Left cardiac atrium (tissue), 4 donors: ENCODE measurements around the gene NAB2. TPM values are rescaled to one million over a fixed set of nuclear protein-coding genes. Genes with fewer than 3 reads are reported as not detected.

Source experiments
- ATAC-seq, 2 donors: fragments of 200-7000 bp; cut with Tn5 transposase; one replicate each; pipeline ENCODE4 v1.9.1; 2020; ENCODE audit warnings: mild to moderate bottlenecking in 2 of 2, moderate library complexity in 2 of 2
- DNase-seq: peaks from one replicate; pipeline ENCODE4 v3.0.0-alpha.2; 2020
- intact Hi-C, 2 donors: fragments of 100-400 bp; cut with DNase I; formaldehyde crosslinking; loops; one replicate each; pipeline versions ENCODE4 v1.14.1 to v1.15.1; 2022 to 2023
- total RNA-seq, 2 donors: library from RNA; stranded (reverse); fragmentation: NEBNext Ultra II Directional; extraction: Animal tissue kit (Norgen Biotek cat#: 25700); gene quantifications; one replicate each; pipeline ENCODE4 v1.2.1, GENCODE V29; 2021
- donor health status: DM: no; HTN: yes; CAD: no.
- donor health status: DM: no; HTN: yes; CAD: no; lungs with severe emphysema.
- donor health status: DM: yes; HTN: yes; CAD: no.
- donor health status: Dilated cardiomyopathy.

NAB2 gene
- total RNA-seq, 2 donors from 2014 or later = 11.1 to 17.1 TPM

DNA sequence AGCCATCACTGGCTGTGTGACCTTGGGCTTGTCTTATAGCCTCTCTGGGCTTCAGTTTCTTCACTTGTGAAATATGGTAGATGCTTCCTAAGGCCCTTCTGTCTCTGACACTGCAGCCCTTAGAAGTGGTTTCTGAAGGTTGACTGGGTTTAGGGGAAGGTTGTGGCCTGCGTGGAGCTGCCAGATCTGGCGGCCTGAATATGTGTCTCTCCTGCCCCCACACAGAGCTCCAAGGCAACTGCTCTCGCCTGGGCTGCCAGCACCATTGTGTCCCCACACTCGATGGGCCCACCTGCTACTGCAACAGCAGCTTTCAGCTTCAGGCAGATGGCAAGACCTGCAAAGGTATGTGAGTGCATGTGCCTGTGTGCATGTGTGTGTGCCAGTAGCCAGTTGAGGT, 54.5 kb downstream of the NAB2 start:
- ATAC-seq (no peak), DNase-seq (no peak)
- intact Hi-C loops = no loop called here

Other genes with a start within 250 kb of the NAB2 start
- not detected for gene SDR9C7, start 154.7 kb upstream of the NAB2 start, total RNA-seq
- gene RDH16, start 131.5 kb upstream of the NAB2 start, total RNA-seq = under 1 TPM; 0.27 to 0.29 TPM
- gene ZBTB39, start 82.6 kb upstream of the NAB2 start, total RNA-seq = 1 to 10 TPM; 3.8 to 4.5 TPM
- gene TAC3, start 72.6 kb upstream of the NAB2 start, total RNA-seq = not detected
- under 1 TPM; 0.09 to 0.13 TPM for gene MYO1A, start 39.0 kb upstream of the NAB2 start, total RNA-seq
- 1 to 10 TPM; 2.8 to 5.3 TPM for gene NEMP1, start 10.3 kb upstream of the NAB2 start, total RNA-seq
- gene STAT6, start 22.2 kb downstream of the NAB2 start, total RNA-seq = 10 to 100 TPM; 77.7 to 78.1 TPM
- 100 to 1,000 TPM; 188 to 222 TPM for gene LRP1, start 39.4 kb downstream of the NAB2 start, total RNA-seq
- not detected for gene LRP1-AS, start 58.5 kb downstream of the NAB2 start, total RNA-seq
- 1 to 10 TPM in 1 of 2 donors, under 1 TPM in 1; 0.50 to 2.1 TPM for gene NXPH4, start 127.7 kb downstream of the NAB2 start, total RNA-seq
- 10 to 100 TPM; 31.1 to 39.6 TPM for gene SHMT2, start 140.6 kb downstream of the NAB2 start, total RNA-seq
- gene STAC3, start 162.1 kb downstream of the NAB2 start, total RNA-seq = 1 to 10 TPM; 1.2 to 2.7 TPM